ENCODE measurements around the gene TMEM59L. TPM values are rescaled to one million over a fixed set of nuclear protein-coding genes. Genes with fewer than 3 reads are reported as not detected.

The TMEM59L gene
- total and polyA plus RNA-seq, 9 of the 15 experiments (the other 6 are each of a cell fraction or from before 2014, with no cell fraction given) = 0.37 TPM; not detected in 8

- H2AFZ ChIP-seq (ENCODE audit: low read depth, low read length) = peak within 1 kb of the TSS; percentile 79
- peak within 1 kb of the TSS; percentile 71 for H3K4me3 ChIP-seq
- H3K27me3 ChIP-seq (ENCODE audit: control insufficient read depth in 2 of 2, insufficient read depth in 2 of 2, low read length in 2 of 2) = no peaks in the 10 kb centered on the region
- DNase-seq (ENCODE audit: extremely low read depth in 1 of 4, low spot score in 3 of 4) = peak; percentile 86 to 94 (median 89)
- no peaks in the 10 kb centered on the region for H3K9me1 ChIP-seq (ENCODE audit: control insufficient read depth, insufficient read depth, low read length)
- FAIRE-seq = peak; percentile 70
- H3K27ac ChIP-seq (ENCODE audit: extremely low read depth, low read depth, low read length) = peak within 1 kb of the TSS; percentile 79
- peaks cover 20 to 60% of the 10 kb centered on the region in 2 experiments for H3K4me1 ChIP-seq (replicated peaks in 1 of 2; ENCODE audit: control insufficient read depth in 2 of 2, insufficient read depth in 2 of 2, low read length in 2 of 2)
- H3K4me2 ChIP-seq (ENCODE audit: insufficient read depth, low read length) = peak within 1 kb of the TSS; percentile 89
- peak; percentile 85 for ATAC-seq
- intact Hi-C loops (cut with micrococcal nuclease) (loop anchor here (2.0 kb wide), 2 partner anchors 18 to 68 kb away; partner anchors contain the start of gene UBA52), in situ Hi-C loops (cut with MboI) (no loop called here)
- H3K79me2 ChIP-seq (ENCODE audit: control insufficient read depth, insufficient read depth, low read length) = peaks cover 24% of the 10 kb centered on the region
- H3K9me3 ChIP-seq (replicated peaks; ENCODE audit: control insufficient read depth, insufficient read depth, low read depth, low read length) = no peaks in the 10 kb centered on the region
- ChIA-PET CTCF (ENCODE audit: low intra/inter-chr PET ratio) (interaction anchor here (0.8 to 1.6 kb wide), 2 partner anchors 87 to 259 kb away, joined by 4 read pairs; no protein-coding TSS in a partner anchor), POLR2A (interaction anchor here (0.6 to 5.4 kb wide), 13 partner anchors 9 to 370 kb away, joined by 3 to 39 read pairs (median 4); partner anchors contain the start of genes KXD1, UBA52 and UPF1)
- peaks cover 6% of the 10 kb centered on the region; the same call in 1 of the 2 replicates for H4K20me1 ChIP-seq (replicated peaks; ENCODE audit: control insufficient read depth, insufficient read depth, low read length)
- H3K36me3 ChIP-seq (ENCODE audit: control insufficient read depth, insufficient read depth, low read length) = peaks cover 5% of the 10 kb centered on the region; the same call in 2 of the 3 replicates
- WGBS (ENCODE audit: insufficient coverage, low coverage, missing lambda C conversion rate) = under 1% methylated on average over 65 of the region's 72 CpGs
- no TSS peak for BruUV-seq (replicated peaks)
- peak within 1 kb of the TSS; percentile 85 to 93 for H3K9ac ChIP-seq (ENCODE audit: insufficient read depth in 1 of 2, low read depth in 2 of 2, low read length in 2 of 2)
- TF ChIP-seq KDM2B (CRISPR knock-in tag; IDR thresholded peaks at IDR 0.05) (peak; percentile 80; the same call in 1 of the 2 replicates), ZBTB9 (CRISPR knock-in tag; IDR thresholded peaks at IDR 0.05) (no peak; the same call in 1 of the 2 replicates), SLC30A9 (CRISPR knock-in tag; IDR thresholded peaks at IDR 0.05) (no peak), RBM39 (optimal IDR thresholded peaks at IDR 0.05; ENCODE audit: low read depth, low read length) (no peak), ZNF830 (CRISPR knock-in tag; IDR thresholded peaks at IDR 0.05) (peak; percentile 93; the same call in 1 of the 2 replicates), PTRF (tag; IDR thresholded peaks at IDR 0.05) (no peak), ZNF384 (IDR thresholded peaks at IDR 0.05; ENCODE audit: low read depth, low read length) (peak; percentile 44; the same call in 1 of the 2 replicates), SREBF2 (CRISPR knock-in tag; IDR thresholded peaks at IDR 0.05) (no peak), TEAD4 (IDR thresholded peaks at IDR 0.05; ENCODE audit: low read length) (0 out of 2 replicates have a peak, but pooled peaks have one; percentile 6), TEAD4 (CRISPR knock-in tag; IDR thresholded peaks at IDR 0.05; ENCODE audit: borderline replicate concordance) (no peak), ZNF133 (CRISPR knock-in tag; IDR thresholded peaks at IDR 0.05) (no peak), ZNF512 (tag; IDR thresholded peaks at IDR 0.05) (no peak), MAX (CRISPR knock-in tag; IDR thresholded peaks at IDR 0.05) (no peak), TAL1 (IDR thresholded peaks at IDR 0.05) (no peak; the same call in 1 of the 2 replicates), ZBTB49 (CRISPR knock-in tag; IDR thresholded peaks at IDR 0.05; ENCODE audit: borderline replicate concordance) (no peak), POLR3G (IDR thresholded peaks at IDR 0.05; ENCODE audit: extremely low read depth, insufficient read length, insufficient replicate concordance) (no peak)
Observed at GRCh38 chr19:18588611-18589379, 23.9 kb upstream of the TMEM59L start, which contains the start of gene REX1BD. REX1BD (plus strand) TSS chr19:18588798; CDS start chr19:18588802, 4 bp downstream.
